GM21367 (cell line): ENCODE data around the gene ZNF708.
"Not testable (repeated sequence)": the region's sequence is repeated elsewhere in the genome, so short reads cannot be mapped to it uniquely, and the experiment has no call there.

Experiments
- ATAC-seq: cut with Tn5 transposase; IDR thresholded peaks from one replicate; pipeline ENCODE4 v1.9.1; 2021; ENCODE audit not compliant: unreplicated experiment

Gene ZNF708

GRCh38 chr19:21328885-21329605 lies at the start of gene ZNF708:
Gene ZNF708 (minus strand): TSS chr19:21329410. CDS start chr19:21329212, 198 bp downstream.
- ATAC-seq, result peak; percentile 99

- no peak for ATAC-seq
Measured at GRCh38 chr19:21362291-21362690, 33.1 kb upstream of the ZNF708 start.

GRCh38 chr19:21358768-21359451 lies 29.7 kb upstream of the ZNF708 start, which contains the start of gene ZNF738:
Gene ZNF738 (plus strand): TSS chr19:21359000. CDS start chr19:21359141, 141 bp downstream.
- peak; percentile 88 for ATAC-seq

- ATAC-seq, result no peak
Measured at GRCh38 chr19:21352830-21353229, 23.6 kb upstream of the ZNF708 start.

- ATAC-seq, result not testable (repeated sequence)
Measured at GRCh38 chr19:21344841-21345240, 15.6 kb upstream of the ZNF708 start.

DNA sequence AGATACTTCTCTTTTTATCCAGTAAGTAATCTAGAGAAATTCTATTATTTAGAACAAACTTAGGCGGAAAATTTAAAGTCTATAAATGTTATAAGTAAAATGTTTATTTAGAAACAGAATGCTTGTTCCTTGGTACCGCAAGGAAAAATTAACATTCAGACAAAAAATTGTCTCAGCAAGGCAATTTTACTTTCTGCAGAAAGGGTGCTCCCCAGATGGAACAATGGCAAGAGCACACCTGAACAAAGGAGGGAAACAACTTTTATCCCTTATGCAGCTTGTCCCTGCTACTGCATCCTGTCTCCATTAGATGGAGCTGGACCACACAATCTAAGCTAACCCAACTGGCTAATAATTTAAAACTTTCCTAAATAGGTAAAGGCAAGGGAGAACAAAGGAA lies 6.5 kb upstream of the ZNF708 start:
- ATAC-seq, result no peak

- no peak for ATAC-seq
Measured at GRCh38 chr19:21328406-21328805, 804 bp downstream of the ZNF708 start.

DNA sequence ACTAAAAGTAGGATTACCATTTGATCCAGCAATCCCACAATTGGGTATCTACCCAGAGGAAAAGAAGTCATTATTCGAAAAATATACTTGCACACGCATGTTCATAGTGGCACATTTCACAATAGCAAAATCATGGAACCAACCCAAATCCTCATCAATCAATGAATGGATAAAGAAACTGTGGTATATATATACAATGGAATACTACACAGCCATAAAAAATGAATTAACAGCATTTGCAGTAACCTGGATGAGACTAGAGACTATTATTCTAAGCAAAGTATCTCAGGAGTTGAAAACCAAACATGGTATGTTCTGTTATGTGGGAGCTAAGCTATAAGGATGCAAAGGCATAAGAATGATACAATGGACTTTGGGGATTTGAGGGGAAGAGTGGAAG lies 3.0 kb downstream of the ZNF708 start:
- ATAC-seq, result no peak

GRCh38 chr19:21323000-21323399 lies 6.2 kb downstream of the ZNF708 start:
- no peak for ATAC-seq

GRCh38 chr19:21322528-21322927 lies 6.7 kb downstream of the ZNF708 start:
- no peak for ATAC-seq

DNA sequence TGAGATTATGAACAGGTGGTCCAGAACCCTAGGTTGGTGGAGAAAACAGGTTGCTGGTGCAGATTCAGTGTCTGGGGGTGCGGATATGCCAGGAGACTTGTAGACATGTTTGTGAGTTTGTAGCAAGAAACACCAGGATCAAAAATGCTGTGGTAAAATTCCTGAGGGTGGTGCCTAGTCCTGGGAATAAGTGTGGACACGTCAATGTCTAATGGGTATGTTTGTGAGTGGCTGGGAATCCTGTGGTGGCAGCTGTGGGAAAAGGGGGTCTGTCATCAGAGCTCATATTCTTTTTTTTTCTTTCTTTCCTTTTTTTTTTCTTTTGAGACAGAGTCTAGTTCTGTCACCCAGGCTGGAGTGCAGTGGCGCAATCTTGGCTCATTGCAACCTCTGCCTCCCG lies 7.2 kb downstream of the ZNF708 start:
- no peak for ATAC-seq

DNA sequence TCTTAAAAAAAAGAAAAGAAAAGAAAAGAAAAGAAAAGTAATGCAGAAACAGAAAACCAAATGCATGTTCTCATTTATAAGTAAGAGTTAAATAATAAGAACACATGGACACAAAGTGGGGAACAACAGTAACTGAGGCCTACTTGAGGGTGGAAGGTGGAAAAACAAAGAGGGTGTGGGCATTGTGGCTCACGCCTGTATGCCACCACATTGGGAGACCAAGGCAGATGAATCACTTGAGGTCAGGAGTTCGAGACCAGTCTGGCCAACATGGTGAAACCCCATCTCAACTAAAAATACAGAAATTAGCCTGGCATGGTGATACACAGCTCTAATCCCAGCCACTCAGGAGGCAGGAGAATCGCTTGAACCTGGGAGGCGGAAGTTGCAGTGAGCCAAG lies 8.1 kb downstream of the ZNF708 start:
- ATAC-seq, result no peak

DNA sequence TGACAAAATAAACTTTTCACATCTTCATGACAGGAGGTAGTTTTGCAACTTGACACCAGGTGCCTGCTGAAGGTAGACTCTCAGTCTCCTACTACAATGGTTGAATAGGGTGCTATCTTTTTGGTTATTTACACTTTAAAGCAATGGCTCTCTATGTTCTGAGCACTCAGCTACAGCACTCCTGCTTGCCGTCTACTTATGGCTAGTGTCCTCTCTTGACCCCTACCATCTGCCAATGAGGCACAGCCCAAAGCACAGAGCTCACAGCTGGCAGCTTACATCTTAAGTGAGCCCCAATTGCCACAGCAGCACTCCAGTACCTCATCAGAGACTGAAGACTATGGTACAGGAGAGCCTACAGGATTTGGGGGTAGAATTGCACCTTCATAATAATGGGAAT lies 11.4 kb downstream of the ZNF708 start:
- no peak for ATAC-seq

- no peak for ATAC-seq
Measured at GRCh38 chr19:21314676-21315075, 14.5 kb downstream of the ZNF708 start.

DNA sequence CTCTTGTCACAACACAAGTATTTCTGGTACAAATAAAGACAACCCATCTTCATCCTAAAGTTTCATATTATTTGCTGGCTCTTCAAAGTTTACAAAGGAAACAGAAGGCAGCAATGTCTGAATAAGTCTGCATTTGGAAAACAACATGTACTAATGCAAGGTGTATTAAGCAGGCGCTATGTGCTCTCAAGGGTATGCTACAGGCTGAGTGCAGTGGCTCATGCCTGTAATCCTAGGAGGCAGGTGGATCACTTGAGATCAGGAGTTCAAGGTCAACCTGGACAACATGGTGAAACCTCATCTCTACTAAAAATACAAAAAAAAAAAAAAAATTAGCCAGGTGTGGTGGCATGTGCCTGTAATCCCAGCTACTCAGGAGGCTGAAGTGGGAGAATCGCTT lies 16.4 kb downstream of the ZNF708 start:
- ATAC-seq, result not testable (repeated sequence)

DNA sequence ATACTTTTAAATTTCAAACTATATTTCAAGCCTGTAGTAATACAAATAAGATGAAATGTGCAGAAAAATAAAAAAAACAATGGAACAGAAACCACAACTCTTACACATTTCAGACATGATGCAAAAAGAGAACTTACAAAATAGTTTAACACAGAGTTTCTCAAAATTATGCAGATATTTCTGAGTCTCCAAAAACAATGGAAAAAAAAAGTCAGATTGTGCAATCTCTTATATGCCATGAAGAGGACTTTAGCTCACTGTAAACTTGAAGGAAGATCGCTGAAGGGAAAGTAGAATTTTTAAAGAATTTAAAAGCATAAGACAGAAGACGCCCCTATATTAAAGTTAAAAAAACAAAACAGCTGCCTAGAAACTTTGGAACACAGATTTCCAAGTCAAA lies 20.4 kb downstream of the ZNF708 start:
- no peak for ATAC-seq

- ATAC-seq, result not testable (repeated sequence)
Measured at GRCh38 chr19:21306881-21307479, 22.2 kb downstream of the ZNF708 start.

DNA sequence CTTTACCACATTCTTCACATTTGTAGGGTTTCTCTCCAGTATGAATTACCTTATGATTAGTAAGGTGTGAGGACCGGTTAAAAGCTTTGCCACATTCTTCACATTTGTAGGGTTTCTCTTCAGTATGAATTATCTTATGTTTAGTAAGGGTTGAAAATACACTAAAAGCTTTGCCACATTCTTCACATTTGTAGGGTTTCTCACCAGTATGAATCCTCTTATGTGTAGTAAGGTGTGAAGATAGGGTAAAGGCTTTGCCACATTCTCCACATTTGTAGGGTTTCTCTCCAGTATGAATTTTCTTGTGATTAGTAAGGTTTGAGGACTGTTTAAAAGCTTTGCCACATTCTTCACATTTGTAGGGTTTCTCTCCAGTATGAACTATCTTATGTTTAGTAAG lies 35.4 kb downstream of the ZNF708 start:
- ATAC-seq, result not testable (repeated sequence)

GRCh38 chr19:21269813-21270212 lies 59.4 kb downstream of the ZNF708 start:
- no peak for ATAC-seq

- ATAC-seq, result no peak
Measured at GRCh38 chr19:21264891-21265290, 64.3 kb downstream of the ZNF708 start.

DNA sequence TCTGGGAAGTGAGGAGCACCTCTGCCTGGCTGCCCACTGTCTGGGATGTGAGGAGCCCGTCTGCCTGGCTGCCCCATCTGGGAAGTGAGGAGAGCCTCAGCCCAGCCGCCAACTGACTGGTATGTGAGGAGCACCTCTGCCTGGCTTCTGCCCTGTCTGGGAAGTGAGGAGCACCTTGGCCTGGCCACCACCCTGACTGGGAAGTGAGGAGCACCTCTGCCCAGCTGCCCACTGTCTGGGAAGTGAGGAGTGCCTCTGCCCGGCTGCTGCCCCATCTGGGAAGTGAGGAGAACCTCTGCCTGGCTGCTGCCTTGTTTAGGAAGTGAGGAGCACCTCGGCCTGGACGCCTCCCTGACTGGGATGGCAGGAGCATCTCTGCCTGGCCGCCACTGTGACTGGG lies 64.8 kb downstream of the ZNF708 start:
- ATAC-seq, result no peak

GRCh38 chr19:21260848-21261381 lies 68.3 kb downstream of the ZNF708 start:
- not testable (repeated sequence) for ATAC-seq
